Caco-2 (cell line): Measurements from ENCODE around the gene SOBP. TPM values are rescaled to one million over a fixed set of nuclear protein-coding genes. Genes with fewer than 3 reads are reported as not detected.
A peak's percentile ranks its signal among the peaks of the same experiment; 100 is the strongest.

Experiments
- BruUV-seq: library from RNA; stranded (reverse); fragments of 400-500 nt; replicated peaks from 2 replicates; lab custom pipeline; 2021; lab: Mats Ljungman, UMichigan
- CTCF ChIA-PET: fragments of 300-600 bp; sonication (Branson Sonifier 250); formaldehyde crosslinking; loops from one replicate; lab custom pipeline; 2022; ENCODE audit warnings: antibody characterized with exemption; lab: Charles Lee
- POLR2A ChIA-PET: fragments of 300-600 bp; sonication (Branson Sonifier 250); formaldehyde crosslinking; loops from one replicate; lab custom pipeline; 2022; ENCODE audit warnings: antibody characterized with exemption; lab: Charles Lee
- DNase-seq, 2 experiments: peaks; one replicate each; pipeline versions ENCODE4 v3.0.0 to v3.0.0-alpha.2; 2020 to 2022
- H3K27me3 ChIP-seq: replicated peaks from 2 replicates; pipeline ENCODE4 v1.6.0; 2011; ENCODE audit warnings: low read length; ENCODE audit not compliant: control insufficient read depth, insufficient read depth
- H3K36me3 ChIP-seq: 2 replicates; pipeline ENCODE4 v1.5.1; 2011; ENCODE audit warnings: low read length; ENCODE audit not compliant: control insufficient read depth, insufficient read depth
- H3K4me1 ChIP-seq: fragments of 250-450 bp; sonication (Bioruptor Pico); 2 replicates; pipeline ENCODE4 v1.5.1; 2020; ENCODE audit warnings: mild to moderate bottlenecking
- H3K4me3 ChIP-seq: 2 replicates; pipeline ENCODE4 v1.5.1; 2011; ENCODE audit warnings: low read depth, mild to moderate bottlenecking, control low read depth, low read length
- H3K9me3 ChIP-seq: fragments of 250-450 bp; sonication (Bioruptor Pico); 2 replicates; pipeline ENCODE4 v1.5.1; 2020; ENCODE audit warnings: mild to moderate bottlenecking, moderate library complexity
- H3K27ac Mint-ChIP-seq: one replicate; pipeline ENCODE4 v1.8.0; 2022; ENCODE audit warnings: mixed read lengths; ENCODE audit not compliant: unreplicated experiment
- H3K27me3 Mint-ChIP-seq: one replicate; pipeline ENCODE4 v1.8.0; 2022; ENCODE audit warnings: mixed read lengths; ENCODE audit not compliant: insufficient read depth, unreplicated experiment
- H3K36me3 Mint-ChIP-seq: one replicate; pipeline ENCODE4 v1.8.0; 2022; ENCODE audit warnings: mild to moderate bottlenecking, mixed read lengths; ENCODE audit not compliant: insufficient read depth, unreplicated experiment
- H3K4me1 Mint-ChIP-seq: one replicate; pipeline ENCODE4 v1.8.0; 2022; ENCODE audit warnings: low read depth, mixed read lengths; ENCODE audit not compliant: unreplicated experiment
- H3K4me3 Mint-ChIP-seq: one replicate; pipeline ENCODE4 v1.8.0; 2022; ENCODE audit warnings: mild to moderate bottlenecking, moderate library complexity, mixed read lengths; ENCODE audit not compliant: unreplicated experiment
- H3K9me3 Mint-ChIP-seq: one replicate; pipeline ENCODE4 v1.8.0; 2022; ENCODE audit warnings: mixed read lengths; ENCODE audit not compliant: unreplicated experiment
- CTCF ChIP-seq, 2 experiments: fragments of 200-600 bp in 1 of 2; IDR thresholded peaks; 1 replicate in 1 of 2; 2 replicates in 1 of 2; pipeline versions ENCODE4 v1.5.1 to v1.8.0; 2011 to 2022; ENCODE audit warnings: antibody characterized with exemption in 1 of 2, control low read depth in 1 of 2, inconsistent platforms in 1 of 2, low read depth in 1 of 2, low read length in 1 of 2, mild to moderate bottlenecking in 1 of 2, moderate library complexity in 1 of 2; ENCODE audit not compliant: insufficient read depth in 1 of 2, severe bottlenecking in 1 of 2, unreplicated experiment in 1 of 2
- intact Hi-C: fragments of 100-400 bp; cut with micrococcal nuclease; formaldehyde crosslinking; loops from one replicate; pipeline ENCODE4 v1.10.0; 2022; ENCODE audit not compliant: unreplicated experiment
- total RNA-seq: library from RNA; stranded (reverse); gene quantifications from 2 replicates; pipeline ENCODE4 v1.2.3, GENCODE V29; 2022

Gene SOBP
- total RNA-seq, 1 experiment from 2014 or later: not detected

GRCh38 chr6:107636486-107636885 lies 146.6 kb downstream of the SOBP start:
- peaks cover 7% of the 10 kb centered on the region for H3K27me3 Mint-ChIP-seq
- BruUV-seq: no TSS peak

GRCh38 chr6:107637316-107638315 lies 147.7 kb downstream of the SOBP start:
- Mint-ChIP-seq H3K27me3 (peaks cover 7% of the 10 kb centered on the region), H3K4me3 (no peak overlapping the region), H3K36me3 (no peaks in the 10 kb centered on the region), H3K27ac (no peak overlapping the region), H3K4me1 (no peaks in the 10 kb centered on the region), H3K9me3 (no peaks in the 10 kb centered on the region)
- intact Hi-C loops: no loop called here
- H3K4me3 ChIP-seq: no peak overlapping the region
- no peaks in the 10 kb centered on the region for H3K36me3 ChIP-seq
- CTCF ChIA-PET: no interaction called here
- H3K9me3 ChIP-seq: no peaks in the 10 kb centered on the region
- POLR2A ChIA-PET: no interaction called here
- TF ChIP-seq CTCF (IDR thresholded peaks at IDR 0.05; ENCODE audit: insufficient read depth in 1 of 2, low read depth in 1 of 2, low read length in 1 of 2, severe bottlenecking in 1 of 2, unreplicated experiment in 1 of 2): no peak
- no peaks in the 10 kb centered on the region for H3K27me3 ChIP-seq
- BruUV-seq: no TSS peak
- no peak for DNase-seq
- H3K4me1 ChIP-seq: no peaks in the 10 kb centered on the region

More at GRCh38 chr6:107636486-107636885, 146.6 kb downstream of the SOBP start:
- CTCF ChIA-PET: interaction anchor here (1.0 kb wide), 1 partner anchor 318 kb away, joined by 3 read pairs; no protein-coding TSS in a partner anchor
- H3K9me3 Mint-ChIP-seq: no peaks in the 10 kb centered on the region
- no peaks in the 10 kb centered on the region for H3K9me3 ChIP-seq
- no peaks in the 10 kb centered on the region for H3K4me1 ChIP-seq
- no peaks in the 10 kb centered on the region for H3K36me3 Mint-ChIP-seq
- no peaks in the 10 kb centered on the region for H3K4me1 Mint-ChIP-seq
- no peaks in the 10 kb centered on the region for H3K27me3 ChIP-seq
- H3K36me3 ChIP-seq: no peaks in the 10 kb centered on the region
- POLR2A ChIA-PET: no interaction called here
- TF ChIP-seq CTCF (IDR thresholded peaks at IDR 0.05; ENCODE audit: insufficient read depth in 1 of 2, low read depth in 1 of 2, low read length in 1 of 2, severe bottlenecking in 1 of 2, unreplicated experiment in 1 of 2): peak in 1 of 2 experiments; percentile 20
- peak in 1 of 2 experiments; percentile 12 for DNase-seq
- no peak overlapping the region for H3K4me3 ChIP-seq
- H3K4me3 Mint-ChIP-seq: no peak overlapping the region
- no peak overlapping the region for H3K27ac Mint-ChIP-seq
- intact Hi-C loops: no loop called here

GRCh38 chr6:107638493-107638892 lies 148.6 kb downstream of the SOBP start:
- intact Hi-C loops: no loop called here
- POLR2A ChIA-PET: no interaction called here
- Histone ChIP-seq H3K9me3 (no peaks in the 10 kb centered on the region), H3K36me3 (no peaks in the 10 kb centered on the region), H3K4me3 (no peak overlapping the region), H3K27me3 (no peaks in the 10 kb centered on the region), H3K4me1 (no peaks in the 10 kb centered on the region)
- no peaks in the 10 kb centered on the region for H3K36me3 Mint-ChIP-seq
- BruUV-seq: no TSS peak
- no peak for DNase-seq
- no peaks in the 10 kb centered on the region for H3K4me1 Mint-ChIP-seq
- CTCF ChIA-PET: no interaction called here
- no peak overlapping the region for H3K4me3 Mint-ChIP-seq
- no peak overlapping the region for H3K27ac Mint-ChIP-seq
- no peak for TF ChIP-seq CTCF (IDR thresholded peaks at IDR 0.05; ENCODE audit: insufficient read depth in 1 of 2, low read depth in 1 of 2, low read length in 1 of 2, severe bottlenecking in 1 of 2, unreplicated experiment in 1 of 2)
- peaks cover 8% of the 10 kb centered on the region for H3K27me3 Mint-ChIP-seq
- H3K9me3 Mint-ChIP-seq: no peaks in the 10 kb centered on the region
